CD4-positive, alpha-beta T cell (primary cell): ENCODE data around the gene SLF1. TPM values are rescaled to one million over a fixed set of nuclear protein-coding genes. Genes with fewer than 3 reads are reported as not detected.

ENCODE experiments used
- ATAC-seq: fragments of 200-7000 bp; cut with Tn5 transposase; one replicate; pipeline ENCODE4 v1.10.0; 2022; ENCODE audit warnings: mild to moderate bottlenecking; ENCODE audit not compliant: poor library complexity
- CTCF ChIA-PET: fragments of 350-600 bp; sonication (Branson Sonifier 250); formaldehyde crosslinking; loops from one replicate; lab custom pipeline; 2021; ENCODE audit warnings: antibody characterized with exemption, inconsistent platforms; lab: Charles Lee
- POLR2A ChIA-PET: fragments of 350-600 bp; sonication (Branson Sonifier 250); formaldehyde crosslinking; loops from one replicate; lab custom pipeline; 2021; ENCODE audit warnings: antibody characterized with exemption, inconsistent platforms; lab: Charles Lee
- DNase-seq, 14 experiments: peaks; one replicate each; pipeline ENCODE4 v3.0.0-alpha.2; 2013 to 2020; ENCODE audit warnings: mixed read lengths in 2 of 14
- H3K27ac ChIP-seq, 2 donors: one replicate each; pipeline versions ENCODE4 v1.5.1 to v1.7.0; 2013; ENCODE audit warnings: low read length in 2 of 2, low read depth in 1 of 2, mild to moderate bottlenecking in 1 of 2
- H3K27me3 ChIP-seq, 2 experiments: 1 replicate in 1 of 2; 2 replicates in 1 of 2; pipeline versions ENCODE4 v1.6.1 to v1.7.0; 2013; ENCODE audit warnings: low read length in 2 of 2, control low read depth in 1 of 2, mild to moderate bottlenecking in 1 of 2, moderate library complexity in 1 of 2; ENCODE audit not compliant: insufficient read depth in 2 of 2, control insufficient read depth in 1 of 2
- H3K36me3 ChIP-seq: one replicate; pipeline ENCODE4 v1.6.1; 2013; ENCODE audit warnings: low read length, control low read depth; ENCODE audit not compliant: insufficient read depth
- H3K4me1 ChIP-seq: one replicate; pipeline ENCODE4 v1.6.1; 2013; ENCODE audit warnings: low read length, control low read depth; ENCODE audit not compliant: insufficient read depth
- H3K4me3 ChIP-seq: one replicate; pipeline ENCODE4 v1.5.1; 2013; ENCODE audit warnings: mild to moderate bottlenecking, low read length, moderate library complexity
- H3K9me3 ChIP-seq, 2 experiments: 1 replicate in 1 of 2; 2 replicates in 1 of 2; pipeline versions ENCODE4 v1.6.1 to v1.7.0; 2013; ENCODE audit warnings: low read length in 2 of 2, mild to moderate bottlenecking in 2 of 2, control low read depth in 1 of 2, moderate library complexity in 1 of 2; ENCODE audit not compliant: control insufficient read depth in 1 of 2, insufficient read depth in 1 of 2
- H3K27ac Mint-ChIP-seq: one replicate; pipeline ENCODE4 v1.8.0; 2020; ENCODE audit warnings: mixed read lengths
- H3K27me3 Mint-ChIP-seq: one replicate; pipeline ENCODE4 v1.8.0; 2021; ENCODE audit warnings: mixed read lengths
- H3K36me3 Mint-ChIP-seq: one replicate; pipeline ENCODE4 v1.8.0; 2021; ENCODE audit warnings: low read depth, mixed read lengths
- H3K4me1 Mint-ChIP-seq: one replicate; pipeline ENCODE4 v1.8.0; 2021; ENCODE audit warnings: low read depth, mixed read lengths
- H3K4me3 Mint-ChIP-seq: one replicate; pipeline ENCODE4 v1.8.0; 2020; ENCODE audit warnings: mild to moderate bottlenecking, mixed read lengths
- H3K9me3 Mint-ChIP-seq: one replicate; pipeline ENCODE4 v1.8.0; 2020; ENCODE audit warnings: mixed read lengths
- CTCF ChIP-seq: fragments of 200-600 bp; IDR thresholded peaks from one replicate; pipeline ENCODE4 v1.8.0; 2022; ENCODE audit warnings: antibody characterized with exemption, mild to moderate bottlenecking
- intact Hi-C, 2 experiments: fragments of 100-400 bp; cut with DNase I in 1 of 2; cut with micrococcal nuclease in 1 of 2; formaldehyde crosslinking; loops; one replicate each; pipeline versions ENCODE4 v1.15.1 to v1.9.0; 2023 to 2025; cut with DNase I, micrococcal nuclease
- total RNA-seq, 174 experiments: library from RNA in 2 of 174; stranded (reverse) in 2 of 174; gene quantifications; one replicate each; pipeline ENCODE4 v1.2.3 and lab custom pipeline; 2021 to 2026

SLF1 gene
- total RNA-seq, 2 experiments from 2014 or later: 7.7 to 7.9 TPM

- H3K36me3 ChIP-seq: no peaks in the 10 kb centered on the region
- no peaks in the 10 kb centered on the region for H3K36me3 Mint-ChIP-seq
- no peak overlapping the region for H3K4me3 ChIP-seq
- no peak overlapping the region for H3K4me3 Mint-ChIP-seq
- DNase-seq (no peak), ATAC-seq (no peak)
- H3K4me1 Mint-ChIP-seq: no peaks in the 10 kb centered on the region
- ChIA-PET POLR2A (no interaction called here), CTCF (no interaction called here)
- intact Hi-C loops: no loop called here
- H3K27ac ChIP-seq: no peak overlapping the region
- H3K27me3 ChIP-seq: no peaks in the 10 kb centered on the region
- H3K27ac Mint-ChIP-seq: no peak overlapping the region
- no peaks in the 10 kb centered on the region for H3K9me3 ChIP-seq
- no peaks in the 10 kb centered on the region for H3K4me1 ChIP-seq
- H3K27me3 Mint-ChIP-seq: peaks cover 4% of the 10 kb centered on the region
- H3K9me3 Mint-ChIP-seq: no peaks in the 10 kb centered on the region
- no peak for TF ChIP-seq CTCF
These were observed 126.4 kb downstream of the SLF1 start for GRCh38 chr5:94744906-94745305.

- H3K27me3 Mint-ChIP-seq: peaks cover 4% of the 10 kb centered on the region
- DNase-seq (no peak), ATAC-seq (no peak)
- intact Hi-C loops: no loop called here
- no peaks in the 10 kb centered on the region for H3K4me1 ChIP-seq
- no peak overlapping the region for H3K4me3 Mint-ChIP-seq
- no peaks in the 10 kb centered on the region for H3K9me3 ChIP-seq
- no peak for TF ChIP-seq CTCF
- ChIA-PET POLR2A (no interaction called here), CTCF (no interaction called here)
- no peak overlapping the region for H3K27ac Mint-ChIP-seq
- H3K27ac ChIP-seq: no peak overlapping the region
- no peaks in the 10 kb centered on the region for H3K36me3 ChIP-seq
- no peak overlapping the region for H3K4me3 ChIP-seq
- no peaks in the 10 kb centered on the region for H3K9me3 Mint-ChIP-seq
- H3K36me3 Mint-ChIP-seq: no peaks in the 10 kb centered on the region
- H3K4me1 Mint-ChIP-seq: no peaks in the 10 kb centered on the region
- no peaks in the 10 kb centered on the region for H3K27me3 ChIP-seq
These were observed 127.6 kb downstream of the SLF1 start for GRCh38 chr5:94745786-94746730.

GRCh38 chr5:94746731-94747124 lies 128.3 kb downstream of the SLF1 start:
- H3K4me3 Mint-ChIP-seq: no peak overlapping the region
- DNase-seq: peak in 2 of 14 experiments; percentile 5 to 8
- Histone ChIP-seq H3K36me3 (no peaks in the 10 kb centered on the region), H3K4me3 (no peak overlapping the region), H3K27ac (no peak overlapping the region), H3K27me3 (no peaks in the 10 kb centered on the region), H3K9me3 (no peaks in the 10 kb centered on the region), H3K4me1 (no peaks in the 10 kb centered on the region)
- no peaks in the 10 kb centered on the region for H3K36me3 Mint-ChIP-seq
- H3K27me3 Mint-ChIP-seq: peaks cover 4% of the 10 kb centered on the region
- no peak for ATAC-seq
- H3K9me3 Mint-ChIP-seq: no peaks in the 10 kb centered on the region
- intact Hi-C loops: no loop called here
- TF ChIP-seq CTCF: no peak
- no peak overlapping the region for H3K27ac Mint-ChIP-seq
- H3K4me1 Mint-ChIP-seq: no peaks in the 10 kb centered on the region
- ChIA-PET CTCF (no interaction called here), POLR2A (no interaction called here)

Other genes with a start within 250 kb of the SLF1 start
- gene KIAA0825, start 65 bp upstream of the SLF1 start, total RNA-seq: 1 to 10 TPM; 1.5 to 1.6 TPM